Measurements from ENCODE around the gene CCDC18. TPM values are rescaled to one million over a fixed set of nuclear protein-coding genes. Genes with fewer than 3 reads are reported as not detected.

Gene CCDC18
- total RNA-seq, 2 experiments from 2014 or later: 29.2 to 33.0 TPM

Other genes with a start within 250 kb of the CCDC18 start
- gene DIPK1A, start 219.3 kb upstream of the CCDC18 start, total RNA-seq: 10 to 100 TPM; 12.7 to 17.2 TPM
- 10 to 100 TPM; 55.5 to 56.6 TPM for gene MTF2, start 101.4 kb upstream of the CCDC18 start, total RNA-seq
- gene TMED5, start 311 bp upstream of the CCDC18 start, total RNA-seq: 10 to 100 TPM; 67.4 to 70.8 TPM
- 100 to 1,000 TPM; 100 to 104 TPM for gene DR1, start 165.2 kb downstream of the CCDC18 start, total RNA-seq

All from activated CD4-positive, alpha-beta memory T cell treated with anti-CD3 and anti-CD28 coated beads, Interleukin-2, amount 10 ng/mL, durations not matched to agents 7 days and 5 days (primary cell).